HCT116 (cell line): Measurements from ENCODE around the gene ZNF618. TPM values are rescaled to one million over a fixed set of nuclear protein-coding genes. Genes with fewer than 3 reads are reported as not detected.

Experiments used
- ATAC-seq: fragments of 200-7000 bp; cut with Tn5 transposase; 2 replicates; pipeline ENCODE4 v1.9.1; 2020; ENCODE audit warnings: mild to moderate bottlenecking, moderate library complexity
- BruUV-seq: library from RNA; stranded (reverse); fragments of 400-500 nt; replicated peaks from 2 replicates; lab custom pipeline; 2021; lab: Mats Ljungman, UMichigan
- CTCF ChIA-PET: fragments of 300-600 bp; sonication (Branson Sonifier 250); formaldehyde crosslinking; loops from one replicate; lab custom pipeline; 2021; ENCODE audit warnings: antibody characterized with exemption; lab: Charles Lee
- POLR2A ChIA-PET: fragments of 300-600, 350-600 bp; sonication (Branson Sonifier 250); formaldehyde crosslinking; loops from one replicate; lab custom pipeline; 2021; ENCODE audit warnings: antibody characterized with exemption; lab: Charles Lee
- RAD21 ChIA-PET, 2 experiments: fragments of 300-600 bp; sonication (Branson Sonifier 250); formaldehyde crosslinking; loops; one replicate each; lab custom pipeline; 2023; ENCODE audit warnings: low total read pairs in 2 of 2; ENCODE audit not compliant: uncharacterized antibody in 2 of 2, unreplicated experiment in 2 of 2, low non-redundant PET in 1 of 2; lab: Charles Lee
- DNase-seq: peaks from one replicate; pipeline ENCODE4 v3.0.0-alpha.2; 2010; ENCODE audit warnings: low read depth, low spot score
- H2AFZ ChIP-seq: fragments of 200-600 bp; shearing (Covaris generic), sonication (generic); 2 replicates; pipeline ENCODE4 v1.6.1; 2017; ENCODE audit warnings: low read depth, mixed run types, mixed read lengths, antibody characterized with exemption, low read length; ENCODE audit not compliant: poor library complexity, severe bottlenecking
- H3K27ac ChIP-seq: 2 replicates; pipeline ENCODE4 v1.5.1; 2012; ENCODE audit warnings: low read depth, low read length
- H3K27me3 ChIP-seq: fragments of 200-600 bp; sonication (generic); 2 replicates; pipeline ENCODE4 v1.6.1; 2016; ENCODE audit warnings: mixed run types, low read length, mixed read lengths; ENCODE audit not compliant: insufficient read depth
- H3K36me3 ChIP-seq, 2 experiments: fragments of 200-500 bp in 1 of 2; fragments of 200-600 bp in 1 of 2; sonication (Bioruptor generic) in 1 of 2; sonication (generic) in 1 of 2; 2 replicates each; pipeline versions ENCODE4 v1.5.1 to v1.6.1; 2014 to 2016; ENCODE audit warnings: low read length in 2 of 2, inconsistent platforms in 1 of 2, mixed read lengths in 1 of 2, mixed run types in 1 of 2; ENCODE audit not compliant: insufficient read depth in 2 of 2, control insufficient read depth in 1 of 2
- H3K4me1 ChIP-seq, 2 experiments: fragments of 200-600 bp in 1 of 2; sonication (generic) in 1 of 2; 2 replicates each; pipeline versions ENCODE4 v1.5.1 to v1.6.1; 2012 to 2017; ENCODE audit warnings: low read length in 2 of 2, inconsistent platforms in 1 of 2, mild to moderate bottlenecking in 1 of 2, mixed read lengths in 1 of 2, mixed run types in 1 of 2, moderate library complexity in 1 of 2; ENCODE audit not compliant: insufficient read depth in 2 of 2, control insufficient read depth in 1 of 2
- H3K4me2 ChIP-seq: fragments of 200-600 bp; sonication (generic); 2 replicates; pipeline ENCODE4 v1.6.1; 2017; ENCODE audit warnings: mixed run types, low read length, mixed read lengths
- H3K4me3 ChIP-seq, 2 experiments: fragments of 200-600 bp in 1 of 2; sonication (generic) in 1 of 2; replicated peaks in 1 of 2; 2 replicates each; pipeline ENCODE4 v1.5.1; 2011 to 2016; ENCODE audit warnings: low read length in 2 of 2, control low read depth in 1 of 2, low read depth in 1 of 2, mild to moderate bottlenecking in 1 of 2, mixed read lengths in 1 of 2, mixed run types in 1 of 2
- H3K79me2 ChIP-seq: fragments of 200-600 bp; sonication (generic); 2 replicates; pipeline ENCODE4 v1.6.1; 2017; ENCODE audit warnings: mild to moderate bottlenecking, mixed run types, low read length, moderate library complexity, mixed read lengths; ENCODE audit not compliant: insufficient read depth
- H3K9ac ChIP-seq: fragments of 200-600 bp; sonication (generic); 2 replicates; pipeline ENCODE4 v1.6.1; 2016; ENCODE audit warnings: low read length, mixed read lengths
- H3K9me2 ChIP-seq: fragments of 200-600 bp; sonication (generic), shearing (Covaris generic); 2 replicates; pipeline ENCODE4 v1.6.1; 2017; ENCODE audit warnings: mixed run types, mild to moderate bottlenecking, moderate library complexity; ENCODE audit not compliant: insufficient read depth
- H3K9me3 ChIP-seq, 2 experiments: fragments of 200-500 bp in 1 of 2; fragments of 200-600 bp in 1 of 2; sonication (Bioruptor generic) in 1 of 2; sonication (generic) in 1 of 2; 2 replicates each; pipeline ENCODE4 v1.6.1; 2014 to 2017; ENCODE audit warnings: low read length in 2 of 2, mixed read lengths in 2 of 2, inconsistent platforms in 1 of 2, low read depth in 1 of 2, mild to moderate bottlenecking in 1 of 2, mixed run types in 1 of 2, moderate library complexity in 1 of 2; ENCODE audit not compliant: control insufficient read depth in 1 of 2, insufficient read depth in 1 of 2
- H4K20me1 ChIP-seq: fragments of 200-600 bp; sonication (generic), shearing (Covaris generic); 2 replicates; pipeline ENCODE4 v1.6.1; 2017; ENCODE audit warnings: mixed run types, mild to moderate bottlenecking, moderate library complexity; ENCODE audit not compliant: insufficient read depth
- CBX3 ChIP-seq: IDR thresholded peaks from 2 replicates; pipeline ENCODE4 v1.6.1; 2012; ENCODE audit warnings: low read depth
- CEBPB ChIP-seq: IDR thresholded peaks from 2 replicates; pipeline ENCODE4 v1.6.1; 2012; ENCODE audit warnings: low read depth
- EGR1 ChIP-seq: IDR thresholded peaks from 2 replicates; pipeline ENCODE4 v1.6.1; 2012; ENCODE audit warnings: low read depth
- ELF1 ChIP-seq: IDR thresholded peaks from 2 replicates; pipeline ENCODE4 v1.6.1; 2012; ENCODE audit warnings: low read depth, borderline replicate concordance
- EZH2 ChIP-seq: fragments of 200-600 bp; sonication (generic); IDR thresholded peaks from 2 replicates; pipeline ENCODE4 v1.6.1; 2017; ENCODE audit warnings: antibody characterized with exemption, mixed run types
- EZH2phosphoT487 ChIP-seq: fragments of 200-600 bp; IDR thresholded peaks from 2 replicates; pipeline ENCODE4 v1.6.1; 2018; ENCODE audit warnings: antibody characterized with exemption, borderline replicate concordance
- POLR2A ChIP-seq: IDR thresholded peaks from 2 replicates; pipeline ENCODE4 v1.7.0; 2011; ENCODE audit warnings: borderline replicate concordance; ENCODE audit not compliant: insufficient read depth, insufficient read length; ENCODE audit errors: extremely low read depth
- SIN3A ChIP-seq: IDR thresholded peaks from 2 replicates; pipeline ENCODE4 v1.6.1; 2012; ENCODE audit warnings: low read depth
- SRF ChIP-seq: IDR thresholded peaks from 2 replicates; pipeline ENCODE4 v1.6.1; 2012; ENCODE audit warnings: low read depth
- TCF7L2 ChIP-seq: IDR thresholded peaks from 2 replicates; pipeline ENCODE4 v1.7.0; 2011; ENCODE audit warnings: borderline replicate concordance, inconsistent platforms; ENCODE audit not compliant: insufficient read depth, insufficient read length; ENCODE audit errors: extremely low read depth
- YY1 ChIP-seq: IDR thresholded peaks from 2 replicates; pipeline ENCODE4 v1.6.1; 2011; ENCODE audit warnings: low read length, low read depth, moderate library complexity, mild to moderate bottlenecking; ENCODE audit not compliant: insufficient replicate concordance; ENCODE audit errors: extremely low read depth
- ZFX ChIP-seq: fragments of 450-650 bp; IDR thresholded peaks from 2 replicates; pipeline ENCODE4 v1.6.1; 2017
- ZNF274 ChIP-seq: fragments of 200-500 bp; sonication (Bioruptor generic); IDR thresholded peaks from 2 replicates; pipeline ENCODE4 v1.6.1; 2014; ENCODE audit warnings: mild to moderate bottlenecking, low read depth, low read length, inconsistent platforms
- intact Hi-C: fragments of 100-400 bp; cut with micrococcal nuclease; formaldehyde crosslinking; loops from 2 replicates; pipeline ENCODE4 v1.10.0; 2022
- total RNA-seq: library from RNA; stranded (reverse); gene quantifications from one replicate; pipeline ENCODE4 v1.2.1, GENCODE V29; 2021; ENCODE audit not compliant: unreplicated experiment
- TF ChIP-seq, protein P1 (sequence below): IDR thresholded peaks from 2 replicates; pipeline ENCODE4 v1.6.1; 2012
- TF ChIP-seq, protein P2 (sequence below), 3 experiments: fragments of 200-600 bp in 1 of 3; sonication (generic) in 1 of 3; IDR thresholded peaks in 2 of 3; conservative IDR thresholded peaks in 1 of 3; 2 replicates each; pipeline ENCODE4 v1.5.1; 2012 to 2017; ENCODE audit warnings: low read depth in 2 of 3, low read length in 2 of 3, antibody characterized with exemption in 1 of 3, borderline replicate concordance in 1 of 3, control low read depth in 1 of 3, mild to moderate bottlenecking in 1 of 3, mixed read lengths in 1 of 3, mixed run types in 1 of 3, moderate library complexity in 1 of 3; ENCODE audit not compliant: insufficient read depth in 1 of 3
- TF ChIP-seq, protein P3 (sequence below): IDR thresholded peaks from 2 replicates; pipeline ENCODE4 v1.6.1; 2012; ENCODE audit warnings: low read depth

ZNF618 gene
- total RNA-seq, 1 experiment from 2014 or later: 13.5 TPM

DNA sequence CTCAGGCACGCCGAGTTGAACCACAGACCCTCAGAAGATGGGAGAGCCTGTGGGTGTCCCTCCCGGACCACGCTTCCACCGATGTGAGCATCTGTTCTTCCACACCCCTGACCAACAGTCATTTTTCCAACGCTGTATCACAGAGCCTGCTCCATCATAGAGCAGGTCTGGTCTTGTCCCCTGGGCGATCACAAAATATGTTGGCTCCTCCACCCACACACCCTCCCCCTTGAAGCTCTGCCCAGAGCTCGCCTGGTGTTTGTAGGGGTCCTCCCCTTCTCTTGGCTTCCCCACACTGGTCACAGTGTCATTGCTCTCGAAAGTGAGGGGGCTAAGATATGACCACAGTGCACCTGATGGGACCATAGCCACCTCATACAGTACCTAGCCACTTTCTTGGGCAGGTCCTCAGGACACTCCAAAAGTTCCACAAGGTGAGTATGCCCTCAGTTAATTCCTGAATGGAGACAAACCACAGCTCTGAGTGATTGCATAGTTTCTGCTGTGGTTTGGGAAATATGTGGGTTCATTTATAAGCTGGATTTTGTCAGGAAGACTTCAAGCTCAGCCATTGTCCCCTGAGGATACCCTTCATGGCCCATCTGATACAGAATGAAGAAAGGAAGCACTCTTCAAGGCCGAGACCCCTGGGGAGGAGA is 3.5 kb upstream of the ZNF618 start:
- TF ChIP-seq CEBPB (no peak), EZH2 (no peak), ELF1 (no peak), SRF (no peak), EGR1 (no peak), CBX3 (no peak), ZFX (no peak), SIN3A (no peak), TCF7L2 (no peak), EZH2phosphoT487 (no peak), POLR2A (no peak), YY1 (no peak), ZNF274 (no peak)
- TF ChIP-seq, protein P1, sequence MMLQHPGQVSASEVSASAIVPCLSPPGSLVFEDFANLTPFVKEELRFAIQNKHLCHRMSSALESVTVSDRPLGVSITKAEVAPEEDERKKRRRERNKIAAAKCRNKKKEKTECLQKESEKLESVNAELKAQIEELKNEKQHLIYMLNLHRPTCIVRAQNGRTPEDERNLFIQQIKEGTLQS: no peak
- TF ChIP-seq, protein P2, sequence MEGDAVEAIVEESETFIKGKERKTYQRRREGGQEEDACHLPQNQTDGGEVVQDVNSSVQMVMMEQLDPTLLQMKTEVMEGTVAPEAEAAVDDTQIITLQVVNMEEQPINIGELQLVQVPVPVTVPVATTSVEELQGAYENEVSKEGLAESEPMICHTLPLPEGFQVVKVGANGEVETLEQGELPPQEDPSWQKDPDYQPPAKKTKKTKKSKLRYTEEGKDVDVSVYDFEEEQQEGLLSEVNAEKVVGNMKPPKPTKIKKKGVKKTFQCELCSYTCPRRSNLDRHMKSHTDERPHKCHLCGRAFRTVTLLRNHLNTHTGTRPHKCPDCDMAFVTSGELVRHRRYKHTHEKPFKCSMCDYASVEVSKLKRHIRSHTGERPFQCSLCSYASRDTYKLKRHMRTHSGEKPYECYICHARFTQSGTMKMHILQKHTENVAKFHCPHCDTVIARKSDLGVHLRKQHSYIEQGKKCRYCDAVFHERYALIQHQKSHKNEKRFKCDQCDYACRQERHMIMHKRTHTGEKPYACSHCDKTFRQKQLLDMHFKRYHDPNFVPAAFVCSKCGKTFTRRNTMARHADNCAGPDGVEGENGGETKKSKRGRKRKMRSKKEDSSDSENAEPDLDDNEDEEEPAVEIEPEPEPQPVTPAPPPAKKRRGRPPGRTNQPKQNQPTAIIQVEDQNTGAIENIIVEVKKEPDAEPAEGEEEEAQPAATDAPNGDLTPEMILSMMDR (IDR thresholded peaks at IDR 0.05 in 2 of 3, conservative IDR thresholded peaks at IDR 0.05 in 1 of 3; ENCODE audit: borderline replicate concordance in 1 of 3, insufficient read depth in 1 of 3, low read depth in 2 of 3, low read length in 2 of 3): no peak
- TF ChIP-seq, protein P3, sequence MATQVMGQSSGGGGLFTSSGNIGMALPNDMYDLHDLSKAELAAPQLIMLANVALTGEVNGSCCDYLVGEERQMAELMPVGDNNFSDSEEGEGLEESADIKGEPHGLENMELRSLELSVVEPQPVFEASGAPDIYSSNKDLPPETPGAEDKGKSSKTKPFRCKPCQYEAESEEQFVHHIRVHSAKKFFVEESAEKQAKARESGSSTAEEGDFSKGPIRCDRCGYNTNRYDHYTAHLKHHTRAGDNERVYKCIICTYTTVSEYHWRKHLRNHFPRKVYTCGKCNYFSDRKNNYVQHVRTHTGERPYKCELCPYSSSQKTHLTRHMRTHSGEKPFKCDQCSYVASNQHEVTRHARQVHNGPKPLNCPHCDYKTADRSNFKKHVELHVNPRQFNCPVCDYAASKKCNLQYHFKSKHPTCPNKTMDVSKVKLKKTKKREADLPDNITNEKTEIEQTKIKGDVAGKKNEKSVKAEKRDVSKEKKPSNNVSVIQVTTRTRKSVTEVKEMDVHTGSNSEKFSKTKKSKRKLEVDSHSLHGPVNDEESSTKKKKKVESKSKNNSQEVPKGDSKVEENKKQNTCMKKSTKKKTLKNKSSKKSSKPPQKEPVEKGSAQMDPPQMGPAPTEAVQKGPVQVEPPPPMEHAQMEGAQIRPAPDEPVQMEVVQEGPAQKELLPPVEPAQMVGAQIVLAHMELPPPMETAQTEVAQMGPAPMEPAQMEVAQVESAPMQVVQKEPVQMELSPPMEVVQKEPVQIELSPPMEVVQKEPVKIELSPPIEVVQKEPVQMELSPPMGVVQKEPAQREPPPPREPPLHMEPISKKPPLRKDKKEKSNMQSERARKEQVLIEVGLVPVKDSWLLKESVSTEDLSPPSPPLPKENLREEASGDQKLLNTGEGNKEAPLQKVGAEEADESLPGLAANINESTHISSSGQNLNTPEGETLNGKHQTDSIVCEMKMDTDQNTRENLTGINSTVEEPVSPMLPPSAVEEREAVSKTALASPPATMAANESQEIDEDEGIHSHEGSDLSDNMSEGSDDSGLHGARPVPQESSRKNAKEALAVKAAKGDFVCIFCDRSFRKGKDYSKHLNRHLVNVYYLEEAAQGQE: no peak
- Histone ChIP-seq H3K36me3 (no peaks in the 10 kb centered on the region), H2AFZ (no peak overlapping the region), H3K27me3 (no peaks in the 10 kb centered on the region), H3K27ac (no peak overlapping the region), H3K9ac (no peak overlapping the region), H4K20me1 (no peaks in the 10 kb centered on the region), H3K9me2 (no peaks in the 10 kb centered on the region), H3K4me2 (no peak overlapping the region), H3K9me3 (no peaks in the 10 kb centered on the region), H3K79me2 (peaks cover 5% of the 10 kb centered on the region; the same call in 1 of the 2 replicates), H3K4me1 (peaks cover 8% of the 10 kb centered on the region in 2 experiments), H3K4me3 (no peak overlapping the region)
- DNase-seq (no peak), ATAC-seq (no peak)
- BruUV-seq: no TSS peak
- intact Hi-C loops: no loop called here
- ChIA-PET RAD21 (no interaction called here), CTCF (no interaction called here), POLR2A (no interaction called here)
